Stimulated activated CD4-positive, alpha-beta T cell treated with anti-CD3 and anti-CD28 coated beads, TNF-alpha, amount 100 ng/mL, for 4 hours (primary cell): ENCODE measurements around the gene KRT38.

Experiments
- DNase-seq, 3 experiments: peaks; one replicate each; pipeline ENCODE4 v3.0.0-alpha.2; 2020; ENCODE audit warnings: low read depth in 3 of 3

KRT38 gene

GRCh38 chr17:41421617-41422016, 19.2 kb downstream of the KRT38 start:
- DNase-seq = no peak

DNA sequence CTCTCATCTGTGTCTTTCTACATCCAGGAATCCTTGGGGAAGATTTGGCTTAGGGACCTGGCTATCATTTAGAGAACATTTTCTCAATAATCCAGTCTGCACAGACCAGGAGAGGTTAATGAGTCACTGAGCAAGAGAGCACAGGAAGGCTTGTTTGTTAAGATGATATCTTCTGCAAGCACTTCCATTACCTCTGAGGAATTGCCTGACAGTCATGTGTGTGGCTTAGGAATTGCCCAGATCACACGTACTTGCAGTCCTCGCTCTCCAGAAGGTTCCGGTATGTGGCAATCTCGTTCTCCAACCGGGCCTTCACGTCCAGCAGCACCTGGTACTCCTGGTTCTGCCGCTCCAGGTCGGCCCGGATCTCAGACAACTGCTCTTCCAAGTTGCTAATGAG, 19.7 kb downstream of the KRT38 start:
- no peak for DNase-seq

DNA sequence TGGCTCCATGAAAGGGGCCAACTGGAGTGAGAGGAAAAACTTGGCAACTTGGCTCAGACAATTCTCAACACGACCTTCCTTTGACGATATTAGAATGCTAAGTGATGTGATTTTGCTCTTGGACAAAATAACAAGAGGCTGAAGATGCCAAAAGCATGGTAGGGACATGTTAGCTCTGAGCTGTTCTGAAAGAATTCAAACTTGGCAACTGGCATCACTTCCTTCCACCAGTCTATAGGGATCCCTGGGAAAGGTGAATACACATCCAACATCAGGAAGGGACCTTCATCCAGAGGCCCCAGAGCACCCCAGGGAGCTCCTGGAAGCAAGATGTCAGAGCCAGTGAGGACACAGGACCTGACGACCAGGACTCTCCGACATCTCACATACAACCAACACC, 20.6 kb downstream of the KRT38 start:
- no peak for DNase-seq

DNA sequence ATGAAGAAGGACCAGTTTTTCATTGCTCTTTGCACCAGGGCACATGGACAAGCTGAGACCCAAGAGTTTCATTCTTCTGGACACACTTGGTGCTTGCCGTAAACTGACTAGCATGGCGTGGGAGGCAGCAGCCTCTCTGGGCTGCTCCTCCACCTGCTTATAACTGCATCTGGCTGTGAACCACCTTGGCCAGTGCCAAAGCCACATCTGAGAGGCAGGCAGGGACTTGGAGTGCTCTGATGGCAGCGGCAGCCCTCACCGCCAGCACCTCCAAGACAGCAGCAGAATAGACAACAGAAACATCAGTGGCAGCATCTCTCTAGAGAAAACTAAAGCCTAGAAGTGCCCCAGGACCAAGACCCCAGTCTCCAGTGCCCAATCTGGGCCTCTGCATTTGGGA, 21.1 kb downstream of the KRT38 start:
- no peak for DNase-seq

- DNase-seq = no peak
Observed at GRCh38 chr17:41418116-41418860, 22.5 kb downstream of the KRT38 start.

- DNase-seq = no peak
Observed at GRCh38 chr17:41417576-41418015, 23.2 kb downstream of the KRT38 start.

DNA sequence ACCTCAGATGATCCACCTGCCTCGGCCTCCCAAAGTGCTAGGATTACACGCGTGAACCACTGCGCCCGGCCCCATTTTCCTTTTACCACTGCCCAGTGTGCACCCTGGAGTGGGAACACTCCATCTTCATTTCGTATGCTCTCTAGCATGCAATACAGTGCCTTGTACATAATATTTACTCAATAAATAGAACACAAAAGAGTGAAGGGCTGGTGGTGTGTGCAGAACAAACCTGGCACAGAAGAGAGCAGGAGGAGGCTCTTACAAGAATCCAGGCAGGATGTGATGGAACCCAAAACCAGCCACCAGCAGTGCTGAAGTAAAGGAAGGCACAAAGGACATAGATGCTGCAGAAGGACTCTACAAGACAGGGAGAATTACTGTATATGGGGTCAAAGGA, 23.7 kb downstream of the KRT38 start:
- DNase-seq = no peak

- no peak for DNase-seq
Observed at GRCh38 chr17:41416479-41416878, 24.3 kb downstream of the KRT38 start.

DNA sequence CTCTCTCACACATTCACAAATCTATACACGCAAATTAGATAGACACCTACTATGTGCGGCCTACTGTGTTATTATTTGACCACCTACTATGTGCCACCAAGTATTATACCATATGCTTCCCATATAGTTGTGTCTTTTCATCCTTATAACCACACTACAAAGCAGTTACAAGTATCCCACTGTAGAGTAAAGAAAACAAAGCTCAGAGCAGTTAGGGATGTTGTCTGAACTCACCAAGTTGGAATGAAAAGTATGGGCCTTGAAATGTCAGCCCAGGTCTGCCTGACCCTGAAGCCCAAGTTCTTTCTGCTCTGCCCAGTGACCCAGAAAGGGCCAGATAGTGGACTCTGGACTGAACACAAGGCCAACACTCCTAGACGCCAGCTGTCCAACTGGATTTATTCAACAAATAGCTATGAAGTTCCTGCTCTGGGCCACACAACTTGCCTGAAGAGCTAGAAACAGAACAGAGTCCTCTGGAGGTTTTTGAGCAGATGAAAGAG, 24.9 kb downstream of the KRT38 start:
- no peak for DNase-seq

GRCh38 chr17:41415411-41415810, 25.4 kb downstream of the KRT38 start:
- DNase-seq = no peak

GRCh38 chr17:41413982-41414381, 26.8 kb downstream of the KRT38 start:
- no peak for DNase-seq

DNA sequence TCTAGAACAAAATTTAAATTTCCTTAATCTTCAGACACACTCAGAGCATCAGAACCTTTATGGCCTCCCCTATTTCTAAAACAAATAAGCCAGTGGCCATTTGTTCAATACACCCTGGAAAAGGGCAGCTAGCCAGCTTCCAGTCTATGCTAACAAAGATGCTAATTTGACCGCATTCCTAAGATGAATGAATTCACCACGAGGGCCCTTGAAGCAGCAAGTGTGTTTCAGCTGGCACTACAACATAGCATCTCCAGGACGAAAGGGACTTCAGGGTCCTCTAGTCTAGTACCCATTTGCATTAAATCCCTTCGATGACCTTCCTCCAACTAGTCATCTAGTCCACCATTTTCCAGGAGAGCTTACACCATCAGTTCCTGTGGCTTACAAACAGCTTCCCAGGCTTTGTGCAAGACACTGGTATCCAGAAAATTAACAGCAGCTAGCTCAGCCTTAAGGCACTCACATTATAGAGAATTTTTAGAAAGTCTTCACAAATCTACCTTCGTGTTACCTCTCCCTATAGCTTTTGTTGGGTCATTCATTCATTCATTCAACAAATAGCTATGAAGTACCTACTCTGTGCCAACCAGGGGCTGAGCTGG, 27.3 kb downstream of the KRT38 start:
- DNase-seq = no peak

GRCh38 chr17:41411072-41411840, 29.5 kb downstream of the KRT38 start:
- no peak for DNase-seq

- DNase-seq = no peak
Observed at GRCh38 chr17:41407226-41407625, 33.6 kb downstream of the KRT38 start.

- DNase-seq = no peak
Observed at GRCh38 chr17:41406205-41406604, 34.6 kb downstream of the KRT38 start.

GRCh38 chr17:41404024-41404671, 36.6 kb downstream of the KRT38 start:
- DNase-seq = peak in 1 of 3 experiments; percentile 13

- no peak for DNase-seq
Observed at GRCh38 chr17:41403404-41404023, 37.3 kb downstream of the KRT38 start.

DNA sequence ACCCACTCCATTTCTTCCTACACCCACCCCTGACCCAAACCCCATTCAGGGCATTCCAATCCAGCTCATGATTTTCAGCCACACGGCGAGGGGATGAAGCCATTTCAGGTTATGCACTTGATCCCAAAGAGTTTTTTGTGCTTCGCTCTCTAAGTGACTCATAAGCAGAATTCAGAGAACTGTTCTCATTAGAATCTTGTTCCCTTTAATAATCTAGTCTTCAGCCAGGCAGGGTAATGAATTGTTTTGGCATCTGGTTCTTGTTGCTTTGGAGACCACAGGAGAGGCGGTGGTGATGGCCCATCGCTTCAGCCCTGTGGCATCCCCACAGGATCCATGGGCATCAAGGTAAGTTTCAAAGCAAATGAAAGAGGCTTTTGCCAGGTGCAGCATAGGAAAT, 38.6 kb downstream of the KRT38 start:
- no peak for DNase-seq

DNA sequence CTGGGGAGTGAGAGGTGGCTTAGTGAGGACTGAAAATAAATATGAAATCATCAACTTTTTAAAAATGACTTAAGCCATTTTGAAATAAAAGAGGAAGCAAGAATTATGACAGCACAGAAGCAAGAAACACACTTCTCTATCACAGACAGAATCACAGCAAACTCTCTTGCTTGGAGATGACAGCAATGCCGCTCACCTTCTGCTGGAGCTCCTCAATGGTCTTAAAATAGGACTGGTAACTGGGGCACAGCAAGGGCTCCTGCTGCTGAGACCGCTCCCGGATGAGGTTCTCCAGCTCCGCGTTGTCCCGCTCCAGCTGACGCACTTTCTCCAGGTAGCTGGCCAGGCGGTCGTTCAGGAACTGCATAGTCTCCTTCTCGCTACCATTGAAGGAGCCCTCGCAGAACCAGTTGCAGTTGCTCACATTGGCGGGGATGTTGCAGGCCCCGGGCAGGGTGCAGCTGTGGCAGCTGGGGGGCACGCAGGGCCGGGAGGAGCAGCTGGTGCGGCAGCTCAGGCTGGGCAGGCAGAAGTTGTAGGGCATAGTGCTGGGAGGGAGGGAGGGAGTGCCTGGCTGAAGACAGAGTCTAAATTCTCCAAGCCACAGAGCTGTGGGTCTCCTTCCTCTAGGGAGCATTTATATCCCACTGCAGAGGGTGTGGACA, 43.7 kb downstream of the KRT38 start, which contains the start of gene KRT31:
KRT31 (minus strand) TSS at position 613 of the 665 bp plus-strand sequence; CDS start at position 544, 69 bp downstream.
- DNase-seq = no peak

DNA sequence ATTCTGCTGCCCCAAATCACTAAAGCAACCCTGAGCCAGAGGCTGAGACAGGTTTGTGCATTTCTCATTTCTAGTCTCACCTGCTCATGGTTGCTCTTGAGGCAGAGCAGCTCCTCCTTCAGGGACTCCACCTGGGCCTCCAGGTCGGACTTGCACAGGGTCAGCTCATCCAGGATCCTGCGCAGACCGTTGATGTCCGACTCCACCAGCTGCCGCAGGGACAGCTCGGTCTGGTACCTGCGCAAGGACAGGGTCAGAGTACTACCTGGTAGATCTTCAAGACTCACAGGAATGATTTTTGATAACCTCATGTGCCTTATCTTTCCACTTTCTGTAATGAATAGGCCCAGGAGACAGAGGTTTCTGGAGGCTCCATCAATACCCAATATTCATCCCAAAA, 44.4 kb downstream of the KRT38 start:
- no peak for DNase-seq

DNA sequence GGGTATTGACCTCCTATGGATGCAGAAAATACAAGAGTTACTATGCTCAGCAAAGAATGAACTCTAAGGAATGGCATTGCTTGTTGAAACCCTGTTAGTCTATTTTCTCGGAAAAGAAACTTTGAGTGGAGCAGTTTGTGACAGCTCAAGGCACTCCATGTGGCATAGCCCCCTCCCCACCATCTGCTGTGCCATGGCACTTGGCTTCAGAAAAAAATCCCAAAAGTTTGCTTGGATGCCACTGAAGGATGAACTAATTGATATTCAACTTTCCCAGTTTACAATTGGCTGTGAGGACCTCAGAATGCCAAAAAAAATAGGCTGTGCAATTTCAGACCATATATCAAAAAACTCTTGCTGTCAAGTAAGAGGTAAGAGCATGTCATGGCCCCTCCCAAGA, 45.2 kb downstream of the KRT38 start:
- DNase-seq = no peak
